HG02798 (cell line): Measurements from ENCODE around the gene EVI2A.
"Not testable (repeated sequence)": the region's sequence is repeated elsewhere in the genome, so short reads cannot be mapped to it uniquely, and the experiment has no call there.

Experiments
- ATAC-seq: cut with Tn5 transposase; IDR thresholded peaks from one replicate; pipeline ENCODE4 v1.9.1; 2021; ENCODE audit warnings: mild to moderate bottlenecking; ENCODE audit not compliant: unreplicated experiment, poor library complexity

EVI2A gene

GRCh38 chr17:31321481-31321880 is at the start of gene EVI2A:
Gene EVI2A, minus strand, starts transcription at chr17:31321622. Its CDS starts 2,609 bp downstream, at chr17:31319013.
- peak; percentile 50 for ATAC-seq

GRCh38 chr17:31369266-31369665 is 47.8 kb upstream of the EVI2A start:
- ATAC-seq, result no peak

- no peak for ATAC-seq
These were observed 44.7 kb upstream of the EVI2A start for GRCh38 chr17:31366088-31366487.

GRCh38 chr17:31364012-31364411 is 42.6 kb upstream of the EVI2A start:
- no peak for ATAC-seq

GRCh38 chr17:31357839-31358394 is 36.5 kb upstream of the EVI2A start:
- ATAC-seq, result no peak

- ATAC-seq, result no peak
These were observed 35.7 kb upstream of the EVI2A start for GRCh38 chr17:31357091-31357490.

- no peak for ATAC-seq
These were observed 34.5 kb upstream of the EVI2A start for GRCh38 chr17:31355935-31356334.

GRCh38 chr17:31349454-31349853 is 28.0 kb upstream of the EVI2A start:
- ATAC-seq, result no peak

- ATAC-seq, result not testable (repeated sequence)
These were observed 23.8 kb upstream of the EVI2A start for GRCh38 chr17:31345191-31345747.

- no peak for ATAC-seq
These were observed 18.7 kb upstream of the EVI2A start for GRCh38 chr17:31339906-31340661.

GRCh38 chr17:31329221-31329620 is 7.8 kb upstream of the EVI2A start:
- ATAC-seq, result no peak

GRCh38 chr17:31328160-31328535 is 6.7 kb upstream of the EVI2A start:
- no peak for ATAC-seq

- no peak for ATAC-seq
These were observed 6.2 kb upstream of the EVI2A start for GRCh38 chr17:31327534-31328159.

- ATAC-seq, result no peak
These were observed 2.1 kb upstream of the EVI2A start for GRCh38 chr17:31323551-31323950.

GRCh38 chr17:31321966-31322365 is 544 bp upstream of the EVI2A start:
- ATAC-seq, result no peak

GRCh38 chr17:31320791-31321190 is 631 bp downstream of the EVI2A start:
- ATAC-seq, result no peak

GRCh38 chr17:31320241-31320640 is 1.2 kb downstream of the EVI2A start:
- ATAC-seq, result no peak

- peak; percentile 28 for ATAC-seq
These were observed 2.4 kb downstream of the EVI2A start for GRCh38 chr17:31318851-31319661.

- peak; percentile 40 for ATAC-seq
These were observed 3.1 kb downstream of the EVI2A start for GRCh38 chr17:31318298-31318801.

GRCh38 chr17:31314782-31315100 is 6.7 kb downstream of the EVI2A start:
- no peak for ATAC-seq
